Ovary (tissue), 9 donors: ENCODE measurements around the gene FIGN. TPM values are rescaled to one million over a fixed set of nuclear protein-coding genes. Genes with fewer than 3 reads are reported as not detected.

Source experiments
- DNase-seq, 5 donors: peaks; one replicate each; pipeline ENCODE4 v3.0.0-alpha.2; 2019 to 2020
- H3K27ac ChIP-seq, 2 donors: fragments of 200-600 bp; one replicate each; pipeline versions ENCODE4 v1.5.1 to v1.8.0; 2019 to 2022
- H3K27me3 ChIP-seq: fragments of 200-600 bp; one replicate; pipeline ENCODE4 v1.8.0; 2022
- H3K36me3 ChIP-seq: fragments of 200-600 bp; sonication (generic); one replicate; pipeline ENCODE4 v1.5.1; 2019
- H3K4me1 ChIP-seq: one replicate; pipeline ENCODE4 v1.8.1; 2013; ENCODE audit warnings: mild to moderate bottlenecking, moderate library complexity; ENCODE audit not compliant: insufficient read depth
- H3K4me3 ChIP-seq: fragments of 200-600 bp; sonication (generic); one replicate; pipeline ENCODE4 v1.5.1; 2017
- H3K9me3 ChIP-seq, 2 donors: fragments of 200-600 bp in 1 of 2; sonication (generic) in 1 of 2; one replicate each; pipeline versions ENCODE4 v1.5.1 to v1.8.1; 2013 to 2019; ENCODE audit warnings: mild to moderate bottlenecking in 1 of 2, moderate library complexity in 1 of 2
- CTCF ChIP-seq, 3 donors: fragments of 450-650 bp in 2 of 3; fragments of 200-600 bp in 1 of 3; IDR thresholded peaks; one replicate each; pipeline versions ENCODE4 v1.5.1 to v1.8.0; 2016 to 2022; ENCODE audit warnings: antibody characterized with exemption in 3 of 3, mild to moderate bottlenecking in 1 of 3
- EP300 ChIP-seq: sonication (generic); formaldehyde crosslinking; IDR thresholded peaks from one replicate; pipeline ENCODE4 v1.6.1; 2017; ENCODE audit warnings: antibody characterized with exemption
- POLR2A ChIP-seq: fragments of 450-650 bp; IDR thresholded peaks from one replicate; pipeline ENCODE4 v1.6.1; 2017; ENCODE audit warnings: antibody characterized with exemption, mild to moderate bottlenecking, moderate library complexity
- WGBS, 3 donors: extraction: QIAGEN DNeasy Blood & Tissue Kit in 1 of 3; methylation state at CpG; one replicate each; pipeline versions ENCODE4 v1.1.5 to v1.1.7; 2013 to 2017; 5-methylcytosine and 5-hydroxymethylcytosine counted together
- intact Hi-C, 4 donors: fragments of 100-400 bp; cut with DNase I; formaldehyde crosslinking; loops; one replicate each; pipeline versions ENCODE4 v1.11.0 to v1.15.1; 2022 to 2023
- polyA plus RNA-seq, 2 donors: library from polyadenylated mRNA; stranded (reverse); fragments of 200-250 nt in 1 of 2; fragments of 350-450 nt in 1 of 2; fragmentation: Illumina TruSeq in 1 of 2; extraction: RNeasy Lipid Tissue Mini Kit (QIAGEN cat#74804) in 1 of 2; gene quantifications; one replicate each; pipeline ENCODE4 v1.2.3, GENCODE V29; 2013 to 2014
- total RNA-seq, 7 donors: library from RNA; depleted of rRNA in 2 of 7; stranded (reverse); fragments of >200 nt in 2 of 7; fragmentation: NEBNext Ultra II Directional in 3 of 7; extraction: Animal tissue kit (Norgen Biotek cat#: 25700) in 3 of 7; gene quantifications; one replicate each; pipeline versions ENCODE4 v1.1.0 to v1.2.4, GENCODE V29; 2016 to 2023
- donor health status: DM: no; HTN: no; CAD: no; lungs with moderate emphysema.
- donor health status: DM: no; HTN: no; CAD: no.
- donor health status: Bipolar disorder and iron deficiency.
- donor health status: DM: yes; HTN: yes; CAD: no.
- donor health status: DM: no; HTN: no; CAD: no.
- donor health status: DM: yes; HTN: yes; CAD: no.

FIGN gene
- total and polyA plus RNA-seq, 9 donors = 2.4 to 15.5 (median 8.9) TPM

- Histone ChIP-seq H3K4me3 (no peak overlapping the region), H3K9me3 (no peaks in the 10 kb centered on the region), H3K27ac (no peak overlapping the region), H3K4me1 (no peaks in the 10 kb centered on the region), H3K27me3 (no peaks in the 10 kb centered on the region), H3K36me3 (no peaks in the 10 kb centered on the region)
- intact Hi-C loops = no loop called here
- WGBS, 3 donors = 73 to 84% (median 73%) methylated on average over 1 of the region's 1 CpG
- no peak for DNase-seq
- TF ChIP-seq EP300 (no peak), POLR2A (no peak), CTCF (IDR thresholded peaks at IDR 0.05) (no peak)
Observed at GRCh38 chr2:163573652-163574051, 162.2 kb downstream of the FIGN start.

- Histone ChIP-seq H3K27me3 (no peaks in the 10 kb centered on the region), H3K4me3 (no peak overlapping the region), H3K9me3 (no peaks in the 10 kb centered on the region), H3K4me1 (no peaks in the 10 kb centered on the region), H3K27ac (no peak overlapping the region), H3K36me3 (no peaks in the 10 kb centered on the region)
- intact Hi-C loops = no loop called here
- TF ChIP-seq EP300 = no peak
- TF ChIP-seq POLR2A = no peak
- TF ChIP-seq CTCF (IDR thresholded peaks at IDR 0.05) = no peak
- WGBS, 3 donors = 85 to 87% (median 87%) methylated on average over 7 of the region's 7 CpGs
- no peak for DNase-seq
Observed at GRCh38 chr2:163572850-163573249, 163.0 kb downstream of the FIGN start.

GRCh38 chr2:163571423-163572102 is 164.2 kb downstream of the FIGN start:
- no peak for TF ChIP-seq POLR2A
- TF ChIP-seq EP300 = no peak
- TF ChIP-seq CTCF (IDR thresholded peaks at IDR 0.05) = no peak
- intact Hi-C loops = no loop called here
- no peak for DNase-seq

GRCh38 chr2:163570391-163570790 is 165.4 kb downstream of the FIGN start:
- intact Hi-C loops = no loop called here
- Histone ChIP-seq H3K36me3 (no peaks in the 10 kb centered on the region), H3K4me3 (no peak overlapping the region), H3K9me3 (no peaks in the 10 kb centered on the region), H3K27ac (no peak overlapping the region), H3K27me3 (no peaks in the 10 kb centered on the region), H3K4me1 (no peaks in the 10 kb centered on the region)
- TF ChIP-seq POLR2A (no peak), EP300 (no peak), CTCF (IDR thresholded peaks at IDR 0.05) (no peak)
- no peak for DNase-seq
- WGBS, 3 donors = 90 to 91% (median 90%) methylated on average over 3 of the region's 3 CpGs

More at GRCh38 chr2:163571423-163572102, 164.2 kb downstream of the FIGN start:
- no peaks in the 10 kb centered on the region for H3K36me3 ChIP-seq
- 90 to 93% (median 91%) methylated on average over 7 of the region's 7 CpGs for WGBS, 3 donors
- H3K9me3 ChIP-seq = no peaks in the 10 kb centered on the region
- no peaks in the 10 kb centered on the region for H3K27me3 ChIP-seq
- H3K27ac ChIP-seq = no peak overlapping the region
- H3K4me3 ChIP-seq = no peak overlapping the region
- H3K4me1 ChIP-seq = no peaks in the 10 kb centered on the region
